Psoas muscle (tissue), 8 donors: ENCODE data around the gene GP2. TPM values are rescaled to one million over a fixed set of nuclear protein-coding genes. Genes with fewer than 3 reads are reported as not detected.

Experiments
- ATAC-seq, 4 donors: fragments of 200-7000 bp; cut with Tn5 transposase; one replicate each; pipeline ENCODE4 v1.9.1; 2020; ENCODE audit warnings: moderate library complexity in 3 of 4, mild to moderate bottlenecking in 2 of 4
- DNase-seq, 2 donors: peaks; one replicate each; pipeline ENCODE4 v3.0.0-alpha.2; 2020
- H3K27ac ChIP-seq: fragments of 200-600 bp; one replicate; pipeline ENCODE4 v1.8.0; 2022
- H3K27me3 ChIP-seq, 3 donors: fragments of 200-600 bp in 1 of 3; one replicate each; pipeline versions ENCODE4 v1.6.1 to v1.8.0; 2013 to 2022; ENCODE audit warnings: low read length in 2 of 3, mild to moderate bottlenecking in 2 of 3, moderate library complexity in 1 of 3; ENCODE audit not compliant: insufficient read depth in 3 of 3
- H3K36me3 ChIP-seq, 2 donors: fragments of 200-600 bp in 1 of 2; one replicate each; pipeline versions ENCODE4 v1.6.1 to v1.8.0; 2013 to 2022; ENCODE audit warnings: low read depth in 1 of 2, mild to moderate bottlenecking in 1 of 2, moderate library complexity in 1 of 2; ENCODE audit not compliant: insufficient read depth in 1 of 2
- H3K4me1 ChIP-seq: fragments of 200-600 bp; one replicate; pipeline ENCODE4 v1.8.0; 2022
- H3K4me3 ChIP-seq: fragments of 200-600 bp; one replicate; pipeline ENCODE4 v1.8.0; 2022; ENCODE audit warnings: mild to moderate bottlenecking
- H3K9me3 ChIP-seq: fragments of 200-600 bp; one replicate; pipeline ENCODE4 v1.8.0; 2022
- CTCF ChIP-seq: fragments of 200-600 bp; IDR thresholded peaks from one replicate; pipeline ENCODE4 v1.8.0; 2022; ENCODE audit warnings: antibody characterized with exemption
- WGBS, 3 donors: extraction: QIAGEN DNeasy Blood & Tissue Kit; methylation state at CpG; one replicate each; pipeline versions ENCODE4 v1.1.6 to v1.1.7; 2013; 5-methylcytosine and 5-hydroxymethylcytosine counted together
- intact Hi-C, 2 donors: fragments of 100-400 bp; cut with DNase I; formaldehyde crosslinking; loops; one replicate each; pipeline versions ENCODE4 v1.11.0 to v1.14.2; 2022
- polyA plus RNA-seq, 3 donors: library from polyadenylated mRNA; stranded (reverse); fragments of 200-250 nt; gene quantifications; one replicate each; pipeline ENCODE4 v1.2.3, GENCODE V29; 2013
- total RNA-seq, 4 donors: library from RNA; stranded (reverse); fragmentation: NEBNext Ultra II Directional in 2 of 4; extraction: Animal tissue kit (Norgen Biotek cat#: 25700) in 2 of 4; gene quantifications; one replicate each; pipeline versions ENCODE4 v1.2.1 to v1.2.4, GENCODE V29; 2021 to 2023
- donor health status: healthy with polysubstance abuse.
- donor health status: DM: no; HTN: no; CAD: no; lungs with moderate emphysema.
- donor health status: Bipolar disorder and iron deficiency.
- donor health status: healthy.
- donor health status: DM: yes; HTN: yes; CAD: no.
- donor health status: DM: no; HTN: no; CAD: no.
- donor health status: DM: no; HTN: no; CAD: no.
- donor health status: DM: yes; HTN: yes; CAD: no.

The GP2 gene
- total and polyA plus RNA-seq, 7 donors = 0.34 to 3.1 (median 0.91) TPM; not detected in 3

- no peak for TF ChIP-seq CTCF
- Histone ChIP-seq H3K27me3 (peaks cover 0 to 7% (median 0%) of the 10 kb centered on the region in 3 donors), H3K36me3 (no peaks in the 10 kb centered on the region), H3K27ac (no peak overlapping the region), H3K4me1 (no peaks in the 10 kb centered on the region), H3K4me3 (no peak overlapping the region), H3K9me3 (no peaks in the 10 kb centered on the region)
- ATAC-seq (no peak), DNase-seq (no peak)
- intact Hi-C loops = no loop called here
- WGBS, 3 donors = 73 to 79% (median 78%) methylated on average over 6 of the region's 6 CpGs
Observed at GRCh38 chr16:20349615-20350014, 22.3 kb upstream of the GP2 start.

DNA sequence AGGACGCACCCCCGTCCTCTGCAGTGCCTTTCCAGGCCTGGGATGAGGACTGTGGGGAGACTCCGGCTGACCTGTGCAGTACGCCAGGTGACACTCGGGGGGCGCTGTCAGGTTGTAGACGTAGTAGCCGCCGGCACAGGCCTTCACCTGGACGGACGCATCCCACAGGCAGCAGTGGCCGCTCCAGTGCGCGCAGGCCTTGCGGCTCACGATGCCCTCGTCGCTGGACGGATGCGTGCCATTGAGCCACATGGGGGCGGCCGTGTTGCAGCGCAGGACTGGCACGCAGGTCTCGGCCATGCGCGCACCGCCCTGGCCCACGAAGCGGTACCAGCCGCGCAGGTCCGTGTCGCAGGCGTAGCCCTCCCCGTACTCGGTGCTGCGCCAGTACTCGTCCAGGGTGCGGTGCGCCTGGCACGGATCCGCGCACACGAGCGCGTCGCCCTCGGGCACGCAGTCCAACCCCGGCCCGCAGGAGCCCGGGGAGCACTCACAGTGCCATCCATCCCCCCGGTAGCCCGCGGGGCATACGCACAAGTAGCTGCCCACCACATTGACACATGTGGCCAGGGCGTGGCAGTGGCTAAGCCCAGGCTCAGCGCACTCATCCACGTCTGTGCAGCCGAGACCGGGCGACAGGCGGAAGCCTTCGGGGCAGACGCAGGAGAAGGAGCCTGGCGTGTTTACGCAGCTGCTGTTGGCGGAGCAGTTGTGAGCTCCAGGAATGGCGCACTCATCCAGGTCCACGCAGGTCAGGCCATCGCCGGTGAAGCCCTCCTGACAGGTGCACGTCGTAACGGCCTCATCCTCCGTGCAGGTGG lies 21.3 kb upstream of the GP2 start:
- Histone ChIP-seq H3K27me3 (peaks cover 0 to 7% (median 0%) of the 10 kb centered on the region in 3 donors), H3K4me3 (no peak overlapping the region), H3K4me1 (no peaks in the 10 kb centered on the region), H3K36me3 (no peaks in the 10 kb centered on the region), H3K9me3 (no peaks in the 10 kb centered on the region), H3K27ac (no peak overlapping the region)
- intact Hi-C loops = no loop called here
- WGBS, 3 donors = 26 to 28% (median 28%) methylated on average over 72 to 77 of the region's 77 CpGs
- TF ChIP-seq CTCF = no peak
- DNase-seq = no peak
- ATAC-seq = no peak

DNA sequence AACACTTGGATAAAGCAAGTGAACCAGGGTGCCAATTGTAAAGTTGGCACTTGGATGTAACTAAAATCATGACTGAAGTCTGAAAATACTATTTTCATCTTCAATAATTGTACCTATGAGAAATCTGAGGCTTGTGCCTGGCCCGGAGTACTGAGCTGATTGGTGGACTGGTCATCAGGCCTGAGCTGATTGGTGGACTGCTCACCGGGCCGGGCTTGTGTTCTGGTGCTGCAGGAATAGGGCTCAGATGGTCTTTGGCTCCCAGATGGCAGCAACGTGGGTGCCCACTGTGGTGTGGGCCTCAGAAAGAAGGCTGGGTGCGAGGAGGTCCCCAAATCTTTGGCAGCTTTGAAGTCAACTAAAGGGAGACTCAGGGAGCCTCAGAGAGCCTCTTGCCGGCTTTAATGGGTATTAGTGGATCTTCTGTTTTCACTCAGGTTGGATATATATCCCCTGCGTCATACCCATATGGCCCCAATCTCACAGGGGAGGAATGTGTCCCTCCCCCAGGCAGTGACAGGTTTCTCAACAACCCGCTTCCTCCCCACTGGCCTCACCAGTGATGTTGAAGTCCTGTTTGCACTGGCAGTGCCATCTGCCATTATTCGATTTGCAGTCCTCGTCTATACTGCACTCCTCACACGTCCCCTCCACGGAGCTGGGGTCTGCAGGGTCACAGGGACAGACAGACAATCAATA lies 20.5 kb upstream of the GP2 start:
- H3K9me3 ChIP-seq = no peaks in the 10 kb centered on the region
- no peaks in the 10 kb centered on the region for H3K36me3 ChIP-seq
- DNase-seq = no peak
- WGBS, 3 donors = 51 to 58% (median 53%) methylated on average over 12 of the region's 12 CpGs
- ATAC-seq = no peak
- peaks cover 0 to 7% (median 0%) of the 10 kb centered on the region in 3 donors for H3K27me3 ChIP-seq
- intact Hi-C loops = no loop called here
- TF ChIP-seq CTCF = no peak
- no peaks in the 10 kb centered on the region for H3K4me1 ChIP-seq
- no peak overlapping the region for H3K27ac ChIP-seq
- no peak overlapping the region for H3K4me3 ChIP-seq

GRCh38 chr16:20344611-20345010 lies 17.3 kb upstream of the GP2 start:
- Histone ChIP-seq H3K9me3 (no peaks in the 10 kb centered on the region), H3K27ac (no peak overlapping the region), H3K36me3 (no peaks in the 10 kb centered on the region), H3K4me1 (no peaks in the 10 kb centered on the region), H3K4me3 (no peak overlapping the region), H3K27me3 (peaks cover 0 to 7% (median 0%) of the 10 kb centered on the region in 3 donors)
- TF ChIP-seq CTCF = no peak
- no peak for ATAC-seq
- 63 to 71% (median 64%) methylated on average over 5 of the region's 5 CpGs for WGBS, 3 donors
- no peak for DNase-seq
- intact Hi-C loops = no loop called here
